Nephron (organoid): ENCODE results near the gene ARID1A.

Experiments used
- H3K27ac Mint-ChIP-seq, 3 experiments: 2 replicates each; pipeline ENCODE4 v1.8.0; 2020; ENCODE audit warnings: mixed read lengths in 3 of 3, mild to moderate bottlenecking in 2 of 3, moderate library complexity in 1 of 3
- H3K27me3 Mint-ChIP-seq: 2 replicates; pipeline ENCODE4 v1.8.0; 2021; ENCODE audit warnings: low read depth, mild to moderate bottlenecking, moderate library complexity, mixed read lengths
- H3K36me3 Mint-ChIP-seq: 2 replicates; pipeline ENCODE4 v1.8.0; 2020; ENCODE audit warnings: low read depth, mixed read lengths
- H3K4me1 Mint-ChIP-seq: 2 replicates; pipeline ENCODE4 v1.8.0; 2020; ENCODE audit warnings: mixed read lengths
- H3K4me3 Mint-ChIP-seq, 3 experiments: 2 replicates each; pipeline ENCODE4 v1.8.0; 2020; ENCODE audit warnings: mild to moderate bottlenecking in 3 of 3, mixed read lengths in 3 of 3, moderate library complexity in 2 of 3
- H3K9me3 Mint-ChIP-seq: 2 replicates; pipeline ENCODE4 v1.8.0; 2020; ENCODE audit warnings: mixed read lengths
- CTCF ChIP-seq, 3 experiments: fragments of 200-600 bp; sonication (generic); IDR thresholded peaks; one replicate each; pipeline ENCODE4 v1.5.0; 2021; ENCODE audit warnings: antibody characterized with exemption in 3 of 3; ENCODE audit not compliant: unreplicated experiment in 3 of 3

The ARID1A gene

GRCh38 chr1:26696654-26697430 lies 1.0 kb downstream of the ARID1A start:
- Mint-ChIP-seq H3K4me3 (peak overlapping the region; percentile 46 to 67 (median 63)), H3K36me3 (no peaks in the 10 kb centered on the region), H3K27ac (no peak overlapping the region), H3K4me1 (peaks cover 31% of the 10 kb centered on the region), H3K27me3 (no peaks in the 10 kb centered on the region), H3K9me3 (no peaks in the 10 kb centered on the region)
- TF ChIP-seq CTCF (IDR thresholded peaks at IDR 0.05; ENCODE audit: unreplicated experiment in 3 of 3): no peak

GRCh38 chr1:26697431-26697977 lies 1.7 kb downstream of the ARID1A start:
- Mint-ChIP-seq H3K4me1 (peaks cover 24% of the 10 kb centered on the region), H3K27ac (peak overlapping the region in 1 of 3 experiments; percentile 27), H3K27me3 (no peaks in the 10 kb centered on the region), H3K4me3 (no peak overlapping the region), H3K9me3 (no peaks in the 10 kb centered on the region), H3K36me3 (no peaks in the 10 kb centered on the region)
- no peak for TF ChIP-seq CTCF (IDR thresholded peaks at IDR 0.05; ENCODE audit: unreplicated experiment in 3 of 3)

- Mint-ChIP-seq H3K27ac (no peak overlapping the region), H3K36me3 (no peaks in the 10 kb centered on the region), H3K27me3 (no peaks in the 10 kb centered on the region), H3K4me1 (peaks cover 18% of the 10 kb centered on the region), H3K4me3 (no peak overlapping the region), H3K9me3 (no peaks in the 10 kb centered on the region)
- no peak for TF ChIP-seq CTCF (IDR thresholded peaks at IDR 0.05; ENCODE audit: unreplicated experiment in 3 of 3)
Observed at GRCh38 chr1:26697978-26698849, 2.4 kb downstream of the ARID1A start.

GRCh38 chr1:26700711-26701110 lies 4.9 kb downstream of the ARID1A start:
- Mint-ChIP-seq H3K4me1 (peaks cover 5% of the 10 kb centered on the region), H3K27me3 (no peaks in the 10 kb centered on the region), H3K36me3 (peaks cover 4% of the 10 kb centered on the region), H3K4me3 (no peak overlapping the region), H3K9me3 (no peaks in the 10 kb centered on the region), H3K27ac (peak overlapping the region in 1 of 3 experiments; percentile 39)
- TF ChIP-seq CTCF (IDR thresholded peaks at IDR 0.05; ENCODE audit: unreplicated experiment in 3 of 3): no peak

GRCh38 chr1:26701266-26701994 lies 5.6 kb downstream of the ARID1A start:
- Mint-ChIP-seq H3K4me3 (no peak overlapping the region), H3K27me3 (no peaks in the 10 kb centered on the region), H3K4me1 (peaks cover 12% of the 10 kb centered on the region), H3K27ac (no peak overlapping the region), H3K9me3 (no peaks in the 10 kb centered on the region), H3K36me3 (peaks cover 5% of the 10 kb centered on the region)
- TF ChIP-seq CTCF (IDR thresholded peaks at IDR 0.05; ENCODE audit: unreplicated experiment in 3 of 3): no peak
